HT-29 (cell line): ENCODE measurements around the gene COLEC11. TPM values are rescaled to one million over a fixed set of nuclear protein-coding genes. Genes with fewer than 3 reads are reported as not detected.
"Not testable (repeated sequence)": the region's sequence is repeated elsewhere in the genome, so short reads cannot be mapped to it uniquely, and the experiment has no call there.

Source experiments
- DNase-seq: peaks from one replicate; pipeline ENCODE4 v3.0.0-alpha.2; 2015; ENCODE audit warnings: low spot score
- total RNA-seq: library from RNA; depleted of rRNA; stranded (reverse); fragments of >200 nt; shearing (Covaris generic); gene quantifications from 2 replicates; pipeline ENCODE4 v1.2.3, GENCODE V29; 2014; rRNA removed

The COLEC11 gene
- total RNA-seq = not detected in 2 replicates

DNA sequence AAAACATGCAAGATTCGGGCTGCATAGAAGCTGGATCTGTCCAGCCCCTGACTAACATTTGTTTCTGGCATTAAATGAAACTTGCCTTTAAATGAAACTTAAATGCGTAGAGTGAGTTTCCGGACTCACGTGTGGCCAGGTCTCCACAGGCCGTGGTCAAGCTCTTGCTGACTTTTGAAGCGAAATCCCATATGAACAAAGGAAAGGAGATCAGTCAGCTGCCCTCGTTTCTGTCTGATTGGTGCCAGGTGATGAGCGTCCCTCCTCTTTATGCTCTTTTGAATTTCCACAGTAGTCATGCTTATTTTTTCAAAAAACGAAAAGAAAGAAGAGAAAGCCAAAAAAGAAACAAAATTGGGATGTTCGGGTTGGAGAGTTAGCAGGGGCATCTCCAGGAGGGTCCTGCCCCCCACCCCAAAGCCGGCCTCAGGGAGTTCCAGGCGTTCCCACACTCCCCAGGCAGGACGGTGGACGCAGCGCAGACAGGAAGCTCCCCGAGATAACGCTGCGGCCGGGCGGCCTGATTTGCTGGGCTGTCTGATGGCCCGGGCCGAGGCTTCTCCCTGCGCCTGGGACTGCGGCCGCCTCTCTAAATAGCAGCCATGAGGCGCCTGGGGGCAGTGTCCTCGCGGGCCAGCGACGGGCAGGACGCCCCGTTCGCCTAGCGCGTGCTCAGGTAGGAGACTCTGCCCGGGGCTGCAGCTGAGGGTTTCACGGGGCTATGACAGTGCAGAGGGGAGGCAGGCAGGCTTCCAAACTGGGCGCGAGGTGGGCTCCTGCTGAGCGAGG lies at the start of gene COLEC11:
Gene COLEC11 (plus strand): TSS at position 620 of the 789 bp plus-strand sequence. CDS start 9,229 bp downstream, outside the sequence.
- DNase-seq = no peak

GRCh38 chr2:3545788-3546478 lies 49.0 kb upstream of the COLEC11 start:
- DNase-seq = no peak

- DNase-seq = no peak
Measured at GRCh38 chr2:3547915-3548314, 47.0 kb upstream of the COLEC11 start.

DNA sequence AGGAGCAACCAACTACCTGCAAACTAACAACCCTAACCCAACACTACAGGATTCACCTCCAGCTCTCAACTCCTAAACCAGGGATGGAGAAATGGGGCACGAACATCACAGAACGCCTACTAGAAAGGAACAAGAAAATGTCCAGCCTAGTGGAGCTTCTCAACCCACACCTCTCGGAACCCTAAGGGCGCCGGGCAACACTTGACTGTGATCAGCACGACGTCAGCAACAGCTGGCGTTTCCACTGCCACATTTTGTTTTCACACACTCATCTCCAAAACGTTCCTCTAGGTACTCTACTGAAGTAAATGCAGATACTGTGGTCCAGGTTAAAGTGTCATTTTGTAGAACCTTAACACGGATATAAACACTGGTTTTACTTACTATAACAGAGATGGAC lies 41.0 kb upstream of the COLEC11 start:
- DNase-seq = no peak

DNA sequence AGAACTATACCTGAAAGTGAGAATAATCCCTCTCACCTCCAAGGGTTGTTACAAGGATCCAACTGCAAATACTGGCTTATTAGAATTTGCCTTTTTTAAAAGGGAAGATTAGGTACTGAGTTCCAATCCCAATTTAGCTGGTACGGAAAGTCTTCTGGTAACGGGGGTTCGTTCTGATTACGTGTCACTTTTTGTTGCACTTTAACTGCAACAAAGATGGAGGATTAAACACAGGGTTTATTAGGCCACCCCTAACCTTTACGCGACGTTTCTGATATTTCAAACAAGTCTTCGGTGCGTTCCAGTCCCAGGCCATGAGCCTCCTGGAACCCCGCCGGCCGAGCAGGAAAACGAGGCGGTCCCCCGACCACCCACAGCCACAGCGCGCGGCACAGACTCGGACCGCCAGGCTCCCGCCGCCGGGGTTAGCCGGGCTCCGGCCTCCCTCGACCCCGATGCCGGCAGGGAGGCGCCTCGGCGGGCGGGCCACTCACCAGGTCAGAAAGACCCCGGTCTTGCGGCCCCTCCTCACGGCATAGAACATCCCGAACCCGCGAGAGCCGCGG lies 37.2 kb upstream of the COLEC11 start:
- peak; percentile 23 for DNase-seq

GRCh38 chr2:3558205-3559014 lies 36.5 kb upstream of the COLEC11 start, which contains the start of gene RNASEH1:
Gene RNASEH1, minus strand, starts transcription at chr2:3558333. Its CDS starts 73 bp downstream, at chr2:3558260.
- peak; percentile 98 for DNase-seq

GRCh38 chr2:3563521-3563976 lies 31.4 kb upstream of the COLEC11 start:
- DNase-seq = no peak

DNA sequence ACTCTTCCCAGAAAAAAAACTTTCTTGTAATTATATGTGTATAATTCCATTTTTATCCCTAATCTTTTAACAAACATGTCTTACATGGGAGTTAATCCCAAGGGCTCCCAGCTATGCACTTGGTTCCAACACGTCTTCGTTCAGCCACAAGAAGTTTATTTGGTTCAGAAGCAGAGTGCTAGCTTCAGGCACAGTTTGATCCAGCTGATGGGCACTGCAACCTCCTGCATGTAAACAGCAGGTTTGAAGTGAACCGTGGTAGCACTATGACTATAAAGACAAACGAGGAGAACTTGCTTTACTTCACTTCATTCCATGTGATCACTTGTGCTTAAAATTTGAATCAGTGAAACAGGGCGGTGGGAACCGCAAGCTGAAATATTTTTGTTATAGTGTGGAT lies 29.8 kb upstream of the COLEC11 start:
- DNase-seq = no peak

DNA sequence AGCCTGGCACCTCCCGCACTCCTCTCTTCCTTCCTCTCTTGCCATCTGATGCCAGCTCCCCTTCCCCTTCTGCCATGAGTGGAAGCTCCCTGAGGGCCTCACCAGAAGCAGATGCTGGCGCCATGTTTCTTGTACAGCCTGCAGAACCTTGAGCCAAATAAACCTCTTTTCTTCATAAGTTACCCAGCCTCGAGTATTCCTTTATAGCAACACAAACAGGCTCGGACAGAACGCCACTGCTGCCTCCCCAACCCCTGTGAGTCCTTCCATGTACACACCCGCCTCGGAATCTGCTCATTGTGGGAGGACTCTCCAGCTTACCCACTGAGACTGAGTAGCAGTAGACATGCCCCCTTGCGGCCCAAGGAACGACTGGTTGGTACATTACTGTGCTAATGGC lies 28.1 kb upstream of the COLEC11 start:
- no peak for DNase-seq

GRCh38 chr2:3569656-3570055 lies 25.3 kb upstream of the COLEC11 start:
- DNase-seq = not testable (repeated sequence)

DNA sequence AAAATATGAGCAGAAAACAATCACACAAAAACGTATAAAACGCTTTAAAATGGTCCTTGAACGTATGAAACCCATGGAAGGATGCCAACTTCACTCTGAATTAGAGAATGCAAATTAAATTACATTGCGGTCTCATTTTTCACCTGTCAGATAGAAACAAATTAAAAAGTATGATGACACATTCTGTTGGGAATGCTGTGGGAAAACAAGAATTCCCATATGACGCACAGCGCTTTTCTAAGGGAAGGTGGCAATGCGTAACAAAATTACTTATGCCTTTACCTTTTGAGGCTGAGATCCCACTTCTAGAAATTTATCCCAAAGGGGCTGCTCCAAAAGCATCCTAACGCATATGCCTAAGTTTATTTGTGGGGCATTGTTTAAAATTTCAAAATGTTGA lies 23.6 kb upstream of the COLEC11 start:
- no peak for DNase-seq

GRCh38 chr2:3572620-3573019 lies 22.3 kb upstream of the COLEC11 start:
- DNase-seq = no peak

DNA sequence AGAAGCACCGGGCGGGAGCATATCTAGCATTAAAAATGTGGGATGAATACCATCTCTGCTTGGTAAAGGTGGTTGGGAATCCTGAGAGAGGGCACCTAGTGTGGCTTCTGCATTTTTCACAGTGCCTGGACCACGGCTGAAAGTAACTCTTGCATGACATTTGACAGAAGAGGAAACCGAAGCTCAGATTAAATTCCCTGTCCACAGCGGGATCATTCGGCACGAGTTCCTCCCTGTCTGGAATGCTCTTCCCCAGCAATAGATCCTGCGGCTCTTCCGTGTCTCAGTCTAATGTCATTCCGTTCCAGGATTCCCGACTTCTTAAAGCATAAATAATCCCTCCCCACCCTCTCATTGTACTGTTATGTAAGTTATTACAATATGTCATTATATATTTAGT lies 20.8 kb upstream of the COLEC11 start:
- no peak for DNase-seq

DNA sequence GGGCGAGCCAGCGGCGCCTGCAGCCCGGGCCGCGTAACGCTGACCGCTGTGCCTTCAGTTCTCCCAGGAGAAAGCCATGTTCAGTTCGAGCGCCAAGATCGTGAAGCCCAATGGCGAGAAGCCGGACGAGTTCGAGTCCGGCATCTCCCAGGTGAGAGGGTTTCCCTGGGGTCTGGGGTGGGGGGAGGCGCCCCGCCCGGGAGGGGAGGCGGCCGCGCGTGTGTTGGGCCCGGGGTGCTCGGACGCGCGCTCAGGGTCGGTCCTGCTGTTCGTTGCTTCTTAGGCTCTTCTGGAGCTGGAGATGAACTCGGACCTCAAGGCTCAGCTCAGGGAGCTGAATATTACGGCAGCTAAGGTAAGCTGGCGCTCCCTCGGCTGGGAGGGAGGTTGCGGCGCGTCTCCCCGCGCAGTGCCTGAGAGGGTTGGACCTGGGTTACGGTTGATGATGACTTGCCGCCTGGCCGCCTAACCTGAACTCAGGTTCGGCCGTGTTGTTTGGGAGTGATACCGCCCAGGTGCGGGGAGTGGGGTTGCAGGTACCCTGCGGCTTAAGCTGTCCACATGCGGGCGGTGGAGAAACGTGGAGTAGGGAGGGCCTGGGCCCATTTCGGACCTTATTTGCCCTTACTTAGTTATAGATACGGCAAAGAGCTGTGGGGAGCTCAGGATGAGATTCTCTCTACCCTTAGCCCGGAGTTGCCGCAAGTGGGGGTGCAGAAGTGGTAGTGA lies 19.2 kb upstream of the COLEC11 start:
- peak; percentile 31 for DNase-seq

GRCh38 chr2:3576263-3576630 lies 18.7 kb upstream of the COLEC11 start:
- not testable (repeated sequence) for DNase-seq

- DNase-seq = no peak
Measured at GRCh38 chr2:3578987-3579386, 15.9 kb upstream of the COLEC11 start.

- no peak for DNase-seq
Measured at GRCh38 chr2:3580449-3580848, 14.5 kb upstream of the COLEC11 start.

DNA sequence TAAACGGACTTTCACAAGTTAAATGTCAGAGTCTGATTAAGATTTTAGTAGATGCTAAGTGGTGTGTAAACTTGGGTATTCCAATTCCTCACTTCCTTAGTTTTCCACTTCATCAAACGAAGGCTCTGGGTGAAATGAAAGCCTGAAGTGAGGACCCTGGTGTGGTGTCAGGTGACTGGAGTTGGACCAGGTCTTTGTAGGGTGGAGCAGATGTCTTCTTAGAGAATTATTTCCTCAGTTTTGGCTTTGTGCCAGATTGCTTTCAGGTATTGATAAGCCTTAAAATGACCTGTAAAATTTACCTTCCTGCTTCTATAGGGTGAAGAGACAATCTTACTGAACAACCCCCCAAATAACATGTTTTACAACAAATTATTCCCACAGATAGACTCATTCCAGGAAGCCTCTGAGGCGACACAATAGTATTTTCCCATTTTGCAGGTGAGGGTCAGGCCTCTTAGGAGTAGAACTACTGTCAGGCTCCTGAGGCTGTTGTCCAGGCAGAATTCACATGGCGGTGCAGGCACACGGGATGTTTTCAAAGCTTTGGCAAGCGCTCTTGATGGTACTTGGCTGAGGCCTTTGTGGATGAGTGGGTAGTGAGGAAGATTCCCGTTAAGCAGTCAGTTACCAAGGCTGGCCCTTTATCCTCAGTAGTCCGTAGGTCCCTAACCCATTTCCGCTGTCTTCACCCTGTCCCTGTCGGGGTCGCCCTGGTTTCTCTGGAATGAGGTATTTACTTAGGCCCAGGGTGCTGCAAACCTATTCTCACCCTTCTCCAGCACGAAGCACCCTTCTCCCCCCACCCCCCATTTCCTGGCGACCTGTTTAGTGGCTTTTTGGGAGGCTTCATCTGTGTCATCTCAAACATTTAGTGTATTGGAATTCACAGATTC lies 13.3 kb upstream of the COLEC11 start:
- peak; percentile 28 for DNase-seq

- no peak for DNase-seq
Measured at GRCh38 chr2:3584076-3584475, 10.8 kb upstream of the COLEC11 start.
